ENCODE measurements around the gene UGGT1.
"Not testable (repeated sequence)": the region's sequence is repeated elsewhere in the genome, so short reads cannot be mapped to it uniquely, and the experiment has no call there.

The UGGT1 gene

DNA sequence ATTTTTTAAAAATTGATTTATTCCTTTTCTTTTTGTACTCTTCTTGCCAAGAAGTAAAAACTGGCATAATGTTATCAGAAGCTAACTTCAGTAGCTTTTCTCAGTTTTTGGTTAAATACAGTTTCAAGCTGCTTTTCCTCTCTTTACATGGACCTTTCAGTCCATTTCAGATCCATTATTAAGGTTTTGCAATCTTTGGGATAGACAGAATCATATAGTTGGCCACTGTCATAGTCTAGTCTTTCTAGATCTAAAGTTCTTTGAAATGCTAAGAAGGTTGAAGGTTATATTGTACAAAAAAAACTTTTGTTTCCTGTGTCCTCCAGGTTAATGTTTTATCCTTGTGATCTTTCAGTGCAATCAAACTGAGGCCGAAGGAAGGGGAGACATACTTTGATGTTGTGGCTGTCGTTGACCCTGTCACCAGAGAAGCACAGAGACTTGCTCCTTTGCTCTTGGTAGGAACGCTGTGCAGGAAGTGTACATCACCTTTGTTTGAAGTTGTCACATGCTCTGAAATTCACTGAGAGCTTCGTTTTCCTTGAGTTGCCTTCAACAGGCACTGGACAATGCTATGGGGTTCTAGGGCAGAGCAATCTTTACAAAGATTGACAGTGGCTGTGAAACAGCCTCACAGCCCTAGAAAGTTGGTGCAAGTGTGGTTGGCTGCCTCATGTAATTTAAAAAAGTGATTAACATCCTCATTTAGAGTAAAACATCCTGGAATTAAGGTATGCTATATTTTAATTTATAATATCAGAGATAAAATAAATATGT, 79.1 kb downstream of the UGGT1 start:
- DNase-seq (ENCODE audit: low read depth in 1 of 2, low spot score in 1 of 2): no peak

DNA sequence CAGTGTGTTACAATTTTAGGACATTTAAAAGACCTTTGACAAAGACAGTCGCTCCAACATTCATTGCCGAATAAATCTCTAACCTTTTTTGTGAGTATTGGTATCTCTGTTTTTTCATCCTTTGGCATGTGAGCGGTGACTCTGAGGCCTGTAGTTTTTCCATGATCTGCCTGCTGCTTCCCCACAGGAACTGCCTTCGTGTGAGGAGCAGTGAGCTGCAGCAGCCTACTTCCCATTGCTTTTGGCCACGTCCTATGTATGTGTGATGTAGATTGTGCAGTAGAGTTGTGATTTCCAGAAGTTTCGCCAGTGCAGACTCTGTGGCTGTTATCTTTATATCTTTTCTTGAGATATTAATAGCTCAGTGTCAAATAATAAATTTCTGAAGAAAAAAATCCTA, 79.8 kb downstream of the UGGT1 start:
- no peak for DNase-seq (ENCODE audit: low read depth in 1 of 2, low spot score in 1 of 2)

DNA sequence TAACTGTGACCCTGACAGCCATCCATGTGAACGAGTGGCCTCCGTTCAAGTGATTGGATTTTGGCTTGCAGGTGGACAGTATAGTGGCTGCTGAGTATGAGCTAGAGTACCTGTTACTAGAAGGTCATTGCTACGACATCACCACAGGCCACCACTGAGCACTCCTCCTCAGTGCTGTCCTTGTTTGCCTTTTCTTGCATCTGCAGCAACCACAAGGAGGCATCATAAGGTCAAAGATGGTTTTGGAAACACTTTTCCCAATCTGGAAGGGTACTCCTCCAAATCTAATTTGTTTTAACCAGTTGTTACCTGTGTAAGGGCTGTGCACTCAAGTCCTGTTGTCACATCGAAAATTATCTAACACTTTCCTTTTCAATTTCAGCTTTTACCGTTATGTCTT, 81.2 kb downstream of the UGGT1 start:
- DNase-seq (ENCODE audit: low read depth in 1 of 2, low spot score in 1 of 2): no peak

DNA sequence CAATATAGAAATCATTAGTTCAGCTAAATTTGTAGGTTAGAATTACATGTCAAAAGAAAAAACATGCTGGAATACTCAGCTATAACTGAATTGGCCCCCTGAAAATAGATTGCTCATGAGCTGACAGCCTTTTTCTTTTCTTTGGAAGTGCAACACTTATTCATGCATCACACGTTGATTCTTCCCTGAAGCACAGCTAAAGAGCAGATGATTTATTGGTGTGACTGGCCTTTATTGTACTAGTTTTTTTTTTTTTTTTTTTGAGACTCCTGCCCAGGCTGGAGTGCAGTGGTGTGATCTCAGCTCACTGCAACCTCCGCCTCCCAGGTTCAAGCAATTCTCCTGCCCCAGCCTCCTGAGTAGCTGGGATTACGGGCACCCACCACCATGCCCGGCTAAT, 83.1 kb downstream of the UGGT1 start:
- not testable (repeated sequence) for DNase-seq (ENCODE audit: low read depth in 1 of 2, low spot score in 1 of 2)

DNA sequence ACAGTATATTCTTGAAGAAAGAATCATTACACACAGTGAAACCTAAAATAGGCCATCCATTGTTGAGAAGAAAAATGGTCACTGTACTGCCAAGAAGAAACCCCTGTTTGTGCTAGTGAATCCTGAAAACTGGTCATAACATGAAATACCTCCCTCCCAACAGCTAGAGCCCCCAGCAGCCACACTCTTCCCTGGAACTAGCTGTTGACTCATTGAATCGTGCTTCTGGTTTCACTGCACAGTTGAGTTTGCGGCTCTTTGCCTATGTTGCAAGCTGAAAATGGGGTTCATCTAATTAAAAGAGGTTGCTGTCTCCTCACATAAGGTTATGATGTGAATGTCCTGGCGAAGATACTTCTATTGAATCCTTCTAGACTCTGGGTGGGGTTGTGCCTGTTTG, 86.3 kb downstream of the UGGT1 start:
- DNase-seq (ENCODE audit: low read depth in 1 of 2, low spot score in 1 of 2): no peak

DNA sequence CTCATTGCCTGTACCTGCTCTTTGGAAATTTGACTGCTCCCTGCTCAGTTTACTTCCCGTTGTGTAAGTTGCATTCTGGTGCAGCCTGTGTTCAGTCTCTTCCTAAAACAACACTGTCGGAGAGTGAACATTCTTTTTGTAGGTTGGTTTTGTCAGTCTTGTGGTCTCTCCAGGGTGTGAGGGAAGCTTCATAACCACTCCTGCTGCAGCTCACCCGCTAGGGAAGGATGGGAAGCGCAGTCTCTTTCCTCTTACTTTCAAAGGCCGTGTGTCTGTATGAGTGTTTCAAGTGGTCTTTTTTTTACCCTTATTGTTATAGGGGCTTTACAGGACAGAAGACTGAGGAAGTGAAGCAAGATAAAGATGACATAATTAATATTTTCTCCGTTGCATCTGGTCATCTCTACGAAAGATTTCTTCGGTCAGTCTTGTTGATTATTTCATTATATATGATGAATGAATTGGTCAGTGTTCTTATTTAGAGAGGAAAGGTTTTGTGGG, 87.2 kb downstream of the UGGT1 start:
- DNase-seq (ENCODE audit: low read depth in 1 of 2, low spot score in 1 of 2): no peak

DNA sequence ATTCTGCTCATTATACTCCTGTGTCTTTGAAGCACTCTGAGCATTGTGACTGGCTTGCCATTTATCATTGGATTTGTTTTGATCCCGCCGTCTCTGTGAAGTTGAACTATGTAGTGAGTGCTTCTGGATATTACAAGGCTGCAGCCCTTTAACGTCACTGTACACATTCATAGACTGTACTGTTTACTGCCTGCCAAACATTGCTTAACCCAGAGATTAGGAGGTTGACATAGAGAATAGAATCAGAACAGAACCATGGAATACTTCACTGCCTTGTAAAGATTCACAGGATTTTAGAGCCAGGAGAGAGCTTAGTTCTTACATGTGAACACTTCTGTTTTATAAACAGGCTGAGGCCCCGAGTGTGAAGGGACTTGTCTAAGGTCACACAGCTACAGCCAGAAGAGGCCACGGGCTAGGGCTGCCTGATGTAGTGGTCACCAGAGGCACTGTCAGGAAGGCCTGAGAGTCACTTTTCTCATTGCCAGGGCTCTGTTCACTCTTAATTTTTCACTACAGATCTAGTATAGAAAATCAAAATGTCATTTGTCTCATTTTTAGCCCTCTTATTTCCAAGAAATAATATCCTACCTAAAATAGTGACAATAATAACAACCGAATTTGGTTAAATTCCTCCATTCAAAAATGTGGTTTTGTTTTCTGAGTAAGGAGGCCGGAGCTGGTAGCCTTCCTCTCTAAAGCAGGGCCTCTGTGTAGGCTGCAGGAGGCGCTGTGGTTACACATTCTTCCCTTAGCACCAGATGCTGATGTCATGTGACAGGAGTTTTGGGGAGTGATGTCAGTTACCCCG, 87.9 kb downstream of the UGGT1 start:
- no peak for DNase-seq (ENCODE audit: low read depth in 1 of 2, low spot score in 1 of 2)

DNA sequence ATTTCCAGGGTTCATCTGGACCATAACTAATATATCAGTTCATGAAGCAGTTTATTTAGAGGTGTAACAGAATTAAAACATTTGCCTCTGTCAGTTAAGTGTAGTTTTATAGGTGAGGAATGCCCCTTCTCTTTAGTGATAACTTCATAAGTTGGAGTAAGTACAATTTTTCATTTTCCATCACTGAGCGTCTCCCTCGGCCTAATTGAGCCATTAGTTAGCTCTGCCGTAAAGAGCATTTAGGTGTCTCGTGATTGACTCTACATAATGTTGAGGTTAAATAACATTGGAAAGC, 88.4 kb downstream of the UGGT1 start:
- no peak for DNase-seq (ENCODE audit: low read depth in 1 of 2, low spot score in 1 of 2)

DNA sequence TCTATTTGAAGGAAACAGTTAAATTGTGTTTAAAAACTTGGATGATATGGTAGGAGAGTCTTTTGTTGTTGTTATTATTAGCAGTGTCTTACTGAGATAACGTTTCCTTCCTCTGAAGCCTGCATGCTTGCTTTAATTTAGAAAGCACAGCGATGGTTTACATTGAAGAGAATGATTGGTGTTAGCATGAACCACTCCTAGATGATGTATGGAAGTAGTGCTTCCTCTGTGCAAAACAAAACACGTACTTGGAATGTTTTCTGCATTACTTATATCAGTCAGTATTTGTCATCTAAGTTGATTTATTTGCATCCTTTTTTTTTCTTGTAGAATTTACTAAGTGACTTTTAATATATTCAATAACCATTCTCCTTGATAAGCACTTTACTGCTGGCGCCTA, 89.0 kb downstream of the UGGT1 start:
- DNase-seq (ENCODE audit: low read depth in 1 of 2, low spot score in 1 of 2): no peak

DNA sequence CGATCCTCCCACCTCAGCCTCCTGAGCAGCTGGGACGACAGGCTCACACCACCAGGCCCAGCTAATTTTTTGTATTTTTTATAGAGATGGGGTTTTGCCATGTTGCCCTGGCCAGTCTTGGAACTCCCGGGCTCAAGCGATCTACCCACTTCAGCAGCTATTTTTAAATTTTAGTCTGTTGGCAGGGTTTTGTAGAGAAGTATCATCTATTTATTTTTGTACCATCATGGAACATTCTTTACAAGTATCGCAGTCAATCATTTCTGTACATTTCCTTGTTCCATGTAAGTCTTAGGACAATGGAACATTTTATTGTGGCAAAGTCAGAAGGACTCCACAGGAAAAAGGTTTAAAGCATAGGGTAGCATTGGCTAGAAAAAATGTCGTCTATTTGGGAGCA, 94.6 kb downstream of the UGGT1 start:
- no peak for DNase-seq (ENCODE audit: low read depth in 1 of 2, low spot score in 1 of 2)

DNA sequence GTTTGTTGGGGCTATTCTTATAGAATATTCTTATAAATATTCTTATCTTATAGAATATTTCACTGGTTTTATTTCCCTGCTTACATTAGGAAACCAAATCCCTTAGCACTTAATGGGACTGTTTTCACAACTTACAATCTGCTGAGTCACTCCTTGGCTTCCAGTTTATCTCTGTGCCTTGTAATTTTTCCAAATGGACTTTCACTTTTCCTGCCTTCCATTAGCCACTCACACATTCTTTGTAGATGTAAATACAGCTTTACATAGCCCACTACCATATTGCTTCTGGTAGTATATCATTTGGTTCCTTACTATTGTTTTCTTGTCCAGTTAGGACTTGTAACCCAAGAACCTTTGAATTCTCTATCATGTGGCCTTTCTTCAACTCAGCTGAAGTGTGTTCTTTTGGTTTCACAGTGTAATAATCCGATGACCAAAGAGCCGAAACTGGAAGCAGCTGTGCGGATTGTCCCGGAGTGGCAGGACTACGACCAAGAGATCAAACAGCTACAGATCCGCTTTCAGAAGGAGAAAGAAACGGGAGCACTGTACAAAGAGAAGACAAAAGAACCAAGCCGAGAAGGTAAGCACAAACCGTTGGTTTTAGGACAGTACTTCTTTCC, 96.1 kb downstream of the UGGT1 start:
- no peak for DNase-seq (ENCODE audit: low read depth in 1 of 2, low spot score in 1 of 2)

DNA sequence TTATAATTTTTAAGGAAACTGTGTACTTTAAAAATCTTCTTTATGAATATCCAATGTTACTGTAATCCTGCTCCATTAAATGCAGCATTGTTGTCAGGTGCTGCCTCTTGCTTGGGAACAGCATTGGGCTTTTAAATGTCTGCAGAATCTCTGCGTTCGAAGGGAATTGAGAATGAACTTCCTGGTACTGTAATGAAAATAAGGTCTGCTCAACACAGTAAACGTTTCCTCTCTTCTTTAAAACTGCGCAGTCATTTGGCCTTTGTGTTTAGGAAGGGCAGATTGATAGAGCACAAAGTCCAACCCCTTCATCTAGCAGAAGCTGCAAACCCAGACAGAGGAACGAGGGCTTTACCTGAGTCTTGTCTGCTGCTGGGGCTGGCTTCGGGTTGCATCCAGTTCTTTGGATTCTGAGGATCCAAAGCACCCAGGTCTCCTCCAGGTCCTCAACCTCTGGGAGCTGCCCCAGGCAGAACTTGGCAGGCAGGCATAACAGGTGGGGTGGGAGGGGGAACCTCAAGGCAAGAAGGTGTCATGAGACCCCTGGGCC, 104.5 kb downstream of the UGGT1 start:
- no peak for DNase-seq (ENCODE audit: low read depth in 1 of 2, low spot score in 1 of 2)

DNA sequence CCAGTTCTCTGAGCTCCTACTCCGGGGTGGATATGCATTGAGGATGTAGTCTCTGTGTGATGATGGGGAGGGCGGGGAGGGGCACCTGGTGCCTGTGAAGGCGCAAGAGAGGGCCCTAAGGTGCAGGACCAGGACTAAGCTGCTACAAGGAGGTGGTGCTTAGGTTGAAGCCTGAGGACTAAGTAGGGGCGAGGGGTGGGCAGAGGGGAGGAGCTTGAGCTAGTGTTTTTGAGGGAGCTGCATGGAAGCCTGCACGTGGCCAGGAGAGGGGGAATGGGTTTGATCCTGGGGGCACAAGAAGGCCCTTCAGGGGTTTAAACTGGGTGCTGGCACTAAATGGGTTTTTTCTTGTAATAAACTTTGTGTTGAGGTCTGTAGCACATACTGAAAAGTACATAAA, 105.0 kb downstream of the UGGT1 start:
- no peak for DNase-seq (ENCODE audit: low read depth in 1 of 2, low spot score in 1 of 2)

DNA sequence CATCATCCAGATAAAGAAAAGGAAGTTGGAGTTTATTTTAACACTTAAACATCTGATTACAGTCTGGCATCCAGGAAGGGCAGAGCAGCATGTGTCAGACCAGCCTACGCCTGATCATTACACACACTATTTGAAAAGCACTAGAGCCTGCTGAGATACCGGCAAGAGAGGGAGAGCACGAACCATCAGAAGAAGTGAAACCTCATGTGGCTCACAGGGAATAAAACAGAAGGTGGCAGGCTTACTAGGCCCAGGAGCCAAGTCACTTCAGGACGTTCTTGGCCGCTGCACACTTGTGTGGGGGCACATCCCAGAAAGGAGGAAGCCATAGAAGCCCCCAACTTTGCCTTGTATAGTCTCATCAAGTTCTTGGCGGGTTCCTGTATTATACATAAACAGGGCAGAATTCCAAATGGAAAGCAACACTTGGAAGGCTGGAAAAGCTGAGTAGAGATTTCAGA, 105.5 kb downstream of the UGGT1 start:
- DNase-seq (ENCODE audit: low read depth in 1 of 2, low spot score in 1 of 2): no peak

DNA sequence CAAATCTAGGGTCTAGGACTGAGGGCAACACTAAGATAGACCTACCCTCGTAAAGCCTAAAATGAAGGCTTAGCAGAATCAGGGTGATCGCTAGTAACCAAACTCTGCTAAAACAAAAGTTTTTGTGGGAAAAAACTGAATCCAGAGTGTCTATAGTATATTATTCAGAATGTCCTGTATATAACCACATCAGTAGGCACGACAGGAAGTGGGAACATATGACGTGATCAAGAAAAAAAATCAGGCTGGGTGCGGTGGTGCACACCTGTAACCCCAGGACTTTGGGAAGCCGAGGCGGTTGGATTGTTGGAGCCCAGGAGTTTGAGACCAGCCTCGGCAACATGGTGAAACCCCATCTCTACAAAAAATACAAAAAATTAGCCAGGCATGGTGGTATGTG, 106.1 kb downstream of the UGGT1 start:
- no peak for DNase-seq (ENCODE audit: low read depth in 1 of 2, low spot score in 1 of 2)

DNA sequence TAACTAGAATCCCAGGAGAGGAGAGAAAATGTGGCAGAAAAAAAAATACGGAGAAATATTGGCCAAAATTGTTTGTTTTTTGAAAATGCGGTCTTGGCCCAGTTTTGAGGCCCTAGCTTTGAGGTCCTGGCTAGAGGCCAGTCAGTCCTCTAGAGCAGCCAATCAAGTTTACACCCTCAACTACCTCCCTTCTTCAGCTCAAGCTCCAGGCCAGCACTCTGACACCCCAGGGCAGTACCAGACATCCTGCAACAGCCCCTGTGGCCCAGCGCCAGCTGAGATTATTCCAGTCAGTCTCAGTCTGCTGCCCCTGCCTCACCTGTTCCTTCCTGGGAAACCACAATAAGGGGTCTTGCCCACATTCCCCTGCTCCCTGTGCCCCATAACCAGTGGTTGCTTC, 107.7 kb downstream of the UGGT1 start:
- DNase-seq (ENCODE audit: low read depth in 1 of 2, low spot score in 1 of 2): no peak

DNA sequence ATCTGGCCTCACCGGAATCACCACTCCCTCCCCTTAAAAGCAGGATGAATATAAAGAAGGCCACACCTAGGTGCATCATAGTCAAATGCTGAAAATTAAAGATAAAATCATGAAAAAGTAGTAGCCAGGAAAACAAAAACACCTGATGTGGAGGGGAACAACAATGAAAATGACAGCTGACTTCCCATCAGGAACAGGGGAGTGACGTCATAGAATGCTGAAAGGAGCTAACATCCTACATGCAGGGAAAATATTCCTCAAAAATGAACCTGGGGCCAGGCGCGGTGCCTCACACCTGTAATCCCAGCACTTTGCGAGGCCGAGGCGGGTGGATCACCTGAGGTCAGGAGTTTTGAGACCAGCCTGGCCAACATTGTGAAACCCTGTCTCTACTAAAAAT, 108.1 kb downstream of the UGGT1 start:
- no peak for DNase-seq (ENCODE audit: low read depth in 1 of 2, low spot score in 1 of 2)

DNA sequence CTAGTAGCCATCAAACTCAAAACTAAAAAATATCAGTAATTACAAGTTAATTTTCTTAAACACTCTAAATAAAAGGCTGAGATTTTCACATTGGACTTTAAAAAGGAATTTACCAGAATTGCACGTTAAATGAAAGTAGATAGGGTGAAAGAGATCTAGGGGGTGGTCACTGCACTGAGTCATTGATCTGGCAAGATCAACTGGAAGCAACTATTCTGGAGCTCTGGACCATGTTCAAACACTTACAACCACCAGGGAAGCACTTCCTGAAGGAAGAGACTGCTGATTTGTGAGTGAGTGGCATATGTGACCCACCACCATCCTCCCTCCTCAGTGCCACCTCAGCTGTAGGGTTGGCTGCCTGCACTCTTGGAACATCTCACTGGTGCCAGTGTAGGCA, 111.8 kb downstream of the UGGT1 start:
- no peak for DNase-seq (ENCODE audit: low read depth in 1 of 2, low spot score in 1 of 2)

DNA sequence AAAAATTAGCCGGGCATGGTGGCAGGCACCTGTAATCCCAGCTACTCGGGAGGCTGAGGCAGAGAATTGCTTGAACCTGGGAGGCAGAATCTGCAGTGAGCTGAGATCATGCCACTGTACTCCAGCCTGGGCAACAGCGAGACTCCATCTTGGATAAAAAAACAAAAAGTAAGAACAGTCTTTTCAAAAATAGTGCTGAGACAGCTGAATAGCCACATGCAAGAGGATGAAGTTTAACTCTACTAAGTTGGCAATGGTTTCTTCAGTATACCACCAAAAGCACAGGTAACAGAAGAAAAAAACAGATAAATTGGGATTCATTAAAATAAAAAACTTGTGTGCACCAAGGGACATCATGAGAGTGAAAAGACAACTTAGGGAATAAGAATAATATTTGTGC, 115.2 kb downstream of the UGGT1 start:
- no peak for DNase-seq (ENCODE audit: low read depth in 1 of 2, low spot score in 1 of 2)

DNA sequence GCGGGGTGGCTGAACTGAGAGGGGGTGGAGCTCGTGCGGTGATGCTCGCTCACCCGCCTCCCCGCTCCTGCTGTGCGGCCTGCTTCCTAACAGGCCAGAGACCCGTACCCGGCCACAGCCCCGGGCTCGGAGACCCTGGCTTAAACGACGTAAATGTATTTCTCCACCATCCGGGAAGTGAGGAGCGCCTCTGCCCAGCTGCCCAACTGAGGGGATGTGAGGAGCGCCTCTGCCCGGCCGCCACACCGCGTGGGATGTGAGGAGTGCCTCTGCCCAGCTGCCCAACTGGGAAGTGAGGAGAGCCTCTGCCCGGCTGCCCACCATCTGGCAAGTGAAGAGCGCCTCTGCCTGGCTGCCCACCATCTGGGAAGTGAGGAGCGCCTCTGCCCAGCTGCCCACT, 117.0 kb downstream of the UGGT1 start:
- no peak for DNase-seq (ENCODE audit: low read depth in 1 of 2, low spot score in 1 of 2)

DNA sequence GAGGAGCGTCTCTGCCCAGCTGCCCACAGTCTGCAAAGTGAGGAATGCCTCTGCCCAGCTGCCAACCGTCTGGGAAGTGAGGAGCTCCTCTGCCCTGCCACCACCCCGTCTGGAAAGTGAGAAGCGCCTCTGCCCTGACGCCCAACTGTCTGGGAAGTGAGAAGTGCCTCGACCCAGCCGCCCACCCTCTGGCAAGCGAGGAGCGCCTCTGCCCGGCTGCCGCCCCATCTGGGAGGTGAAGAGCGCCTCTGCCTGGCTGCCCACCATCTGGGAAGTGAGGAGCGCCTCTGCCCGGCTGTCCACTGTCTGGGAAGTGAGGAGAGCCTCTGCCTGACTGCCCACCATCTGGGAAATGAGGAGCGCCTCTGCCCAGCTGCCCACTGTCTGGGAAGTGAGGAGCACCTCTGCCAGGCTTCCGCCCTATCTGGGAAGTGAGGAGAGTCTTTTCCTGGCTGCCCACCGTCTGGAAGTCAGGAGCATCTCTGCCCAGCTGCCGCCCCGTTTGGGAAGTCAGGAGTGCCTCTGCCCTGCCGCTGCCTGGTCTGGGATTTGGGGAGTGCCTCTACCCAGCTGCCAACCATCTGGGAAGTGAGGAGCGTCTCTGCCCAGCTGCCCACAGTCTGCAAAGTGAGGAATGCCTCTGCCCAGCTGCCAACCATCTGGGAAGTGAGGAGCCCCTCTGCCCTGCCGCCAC, 117.8 kb downstream of the UGGT1 start:
- DNase-seq (ENCODE audit: low read depth in 1 of 2, low spot score in 1 of 2): not testable (repeated sequence)
